HG03457 (cell line): ENCODE results near the gene PPP2R2C.

Experiments
- ATAC-seq: cut with Tn5 transposase; IDR thresholded peaks from one replicate; pipeline ENCODE4 v1.9.1; 2021; ENCODE audit warnings: moderate number of reproducible peaks; ENCODE audit not compliant: unreplicated experiment

The PPP2R2C gene

GRCh38 chr4:6332669-6333050 lies 139.8 kb downstream of the PPP2R2C start:
- ATAC-seq = no peak

- ATAC-seq = no peak
These were observed 140.3 kb downstream of the PPP2R2C start for GRCh38 chr4:6332042-6332668.

DNA sequence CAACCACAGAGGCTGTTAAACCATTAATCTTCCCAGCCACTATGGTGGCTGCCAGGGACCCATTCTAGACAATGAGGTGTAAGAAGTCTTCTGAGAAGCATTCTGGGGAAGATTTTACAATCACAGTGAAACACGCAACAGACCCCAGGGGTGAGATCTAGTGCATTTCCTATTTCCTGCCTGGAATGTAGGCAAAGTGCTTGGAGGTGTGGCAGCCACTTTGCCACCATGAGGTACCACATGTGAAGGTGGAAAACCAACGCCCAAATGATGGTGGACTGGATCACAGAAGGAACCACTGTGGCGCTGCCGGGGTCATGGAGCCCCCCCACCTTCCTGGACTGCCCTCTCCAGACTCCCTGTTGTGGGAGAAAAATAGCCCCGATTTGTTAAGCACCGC lies 140.9 kb downstream of the PPP2R2C start:
- no peak for ATAC-seq

- no peak for ATAC-seq
These were observed 141.4 kb downstream of the PPP2R2C start for GRCh38 chr4:6331018-6331417.

GRCh38 chr4:6330384-6330767 lies 142.0 kb downstream of the PPP2R2C start:
- ATAC-seq = no peak

DNA sequence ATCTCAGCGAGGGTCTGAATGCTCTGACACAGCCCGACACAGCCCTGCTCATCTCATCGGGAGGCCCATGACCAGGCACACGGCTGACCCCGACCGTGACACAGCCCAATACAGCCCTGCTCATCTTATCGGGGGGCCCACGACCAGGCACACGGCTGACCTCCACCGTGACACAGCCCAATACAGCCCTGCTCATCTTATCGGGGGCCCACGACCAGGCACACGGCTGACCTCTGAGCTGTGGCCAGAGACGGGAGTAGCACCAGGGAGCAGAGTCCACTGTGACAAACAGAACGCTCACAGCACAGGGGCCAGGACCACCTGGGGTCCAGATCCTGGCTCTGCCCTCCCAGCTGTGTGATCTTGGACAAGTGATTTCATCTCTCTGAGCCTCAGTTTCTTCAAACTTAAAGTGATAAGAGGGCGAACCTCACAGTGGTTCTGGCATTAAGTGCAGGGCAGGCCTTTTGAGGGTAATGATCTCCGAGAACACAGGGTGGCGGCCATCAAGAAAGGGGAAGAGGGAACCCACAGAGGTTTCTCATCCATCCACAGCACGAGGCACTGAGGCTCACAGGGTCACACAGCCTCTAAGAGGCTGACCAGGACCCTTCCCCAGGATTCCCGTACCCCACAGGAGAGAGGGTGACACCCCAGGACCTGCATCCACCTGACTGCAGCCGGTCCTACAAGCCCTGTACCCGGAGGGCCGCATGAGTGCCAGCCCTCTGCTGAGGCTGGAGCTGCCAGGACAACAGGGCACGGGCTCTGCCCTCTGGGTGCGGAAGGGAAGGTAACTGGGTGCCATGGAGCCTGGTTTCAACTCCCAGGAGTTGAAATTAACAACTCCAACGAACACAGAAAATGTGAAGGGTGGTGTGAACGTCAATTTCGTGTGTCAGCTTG lies 142.7 kb downstream of the PPP2R2C start:
- no peak for ATAC-seq

GRCh38 chr4:6328526-6328925 lies 143.9 kb downstream of the PPP2R2C start:
- no peak for ATAC-seq

DNA sequence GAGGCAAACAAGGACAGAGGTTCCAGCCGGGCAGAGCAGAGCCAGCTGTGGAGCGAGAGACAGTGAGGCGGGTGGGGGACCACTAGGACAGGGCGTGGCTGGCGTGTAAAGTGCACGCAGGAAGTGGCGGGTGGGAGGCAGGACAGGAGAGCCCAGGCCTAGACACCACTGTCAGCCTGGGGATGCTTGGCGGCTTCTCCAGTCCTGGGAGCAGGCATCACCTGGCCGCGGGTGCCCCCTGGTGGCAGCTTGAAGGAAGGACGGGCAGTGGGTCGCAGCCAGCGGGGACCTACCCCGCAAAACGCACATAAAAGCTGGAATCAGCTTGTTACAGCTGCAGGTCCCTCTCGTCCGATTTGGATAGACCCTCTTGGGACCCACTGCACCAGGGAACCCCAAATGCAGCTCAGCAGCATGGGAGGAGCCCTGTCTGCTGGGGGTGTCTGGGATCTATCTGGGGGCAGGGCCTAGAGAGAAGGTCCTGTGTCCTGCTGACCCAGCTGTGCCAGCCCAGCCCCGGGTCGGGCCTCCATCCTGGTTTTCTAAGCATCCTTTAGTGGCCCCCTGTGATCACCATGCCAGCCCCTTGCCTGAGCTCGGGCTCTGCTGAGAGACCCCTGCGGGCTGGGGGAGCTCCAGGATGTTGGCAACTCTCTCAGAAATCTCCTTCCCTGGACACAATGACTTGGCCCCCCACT lies 145.0 kb downstream of the PPP2R2C start:
- ATAC-seq = no peak

GRCh38 chr4:6326312-6327060 lies 145.9 kb downstream of the PPP2R2C start:
- ATAC-seq = no peak

- ATAC-seq = no peak
These were observed 146.6 kb downstream of the PPP2R2C start for GRCh38 chr4:6325788-6326290.

DNA sequence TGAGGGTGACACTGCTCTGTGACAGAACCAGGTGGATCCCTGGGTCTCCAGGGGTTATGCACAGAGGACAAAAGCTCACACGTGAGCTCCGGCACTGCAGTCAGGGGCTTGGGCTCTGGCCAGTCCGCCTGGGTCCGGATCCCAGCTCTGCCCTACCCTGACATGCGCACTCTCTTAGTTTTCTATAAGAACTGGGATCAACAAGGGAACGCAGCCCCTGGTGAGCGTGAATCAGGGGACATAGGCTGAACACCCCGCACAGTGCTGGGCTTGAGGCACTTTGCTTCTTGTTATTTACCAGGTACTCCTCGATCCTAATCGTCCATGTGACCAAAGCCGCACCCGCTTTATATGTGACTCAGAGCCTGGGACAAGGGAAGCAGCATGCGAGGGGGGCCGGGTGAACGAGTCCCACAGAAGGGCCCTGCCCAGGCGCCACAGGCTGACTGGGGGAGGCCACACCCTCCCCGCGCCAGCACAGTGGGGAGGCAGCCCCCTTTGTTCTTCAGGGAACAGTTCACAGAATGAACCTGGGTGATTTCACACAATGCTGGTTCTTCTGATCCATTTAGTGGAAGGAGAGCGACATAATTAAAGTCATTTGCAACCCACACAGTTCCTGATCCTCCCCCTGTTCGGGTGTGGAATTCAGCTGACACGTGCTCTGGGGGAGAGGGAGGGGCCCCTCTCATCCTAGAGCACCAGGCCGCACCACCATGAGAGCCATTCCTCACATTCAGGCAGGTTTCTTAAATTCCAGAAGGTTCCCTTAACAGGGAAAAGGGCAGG lies 147.2 kb downstream of the PPP2R2C start:
- no peak for ATAC-seq

- no peak for ATAC-seq
These were observed 147.9 kb downstream of the PPP2R2C start for GRCh38 chr4:6324461-6324998.

DNA sequence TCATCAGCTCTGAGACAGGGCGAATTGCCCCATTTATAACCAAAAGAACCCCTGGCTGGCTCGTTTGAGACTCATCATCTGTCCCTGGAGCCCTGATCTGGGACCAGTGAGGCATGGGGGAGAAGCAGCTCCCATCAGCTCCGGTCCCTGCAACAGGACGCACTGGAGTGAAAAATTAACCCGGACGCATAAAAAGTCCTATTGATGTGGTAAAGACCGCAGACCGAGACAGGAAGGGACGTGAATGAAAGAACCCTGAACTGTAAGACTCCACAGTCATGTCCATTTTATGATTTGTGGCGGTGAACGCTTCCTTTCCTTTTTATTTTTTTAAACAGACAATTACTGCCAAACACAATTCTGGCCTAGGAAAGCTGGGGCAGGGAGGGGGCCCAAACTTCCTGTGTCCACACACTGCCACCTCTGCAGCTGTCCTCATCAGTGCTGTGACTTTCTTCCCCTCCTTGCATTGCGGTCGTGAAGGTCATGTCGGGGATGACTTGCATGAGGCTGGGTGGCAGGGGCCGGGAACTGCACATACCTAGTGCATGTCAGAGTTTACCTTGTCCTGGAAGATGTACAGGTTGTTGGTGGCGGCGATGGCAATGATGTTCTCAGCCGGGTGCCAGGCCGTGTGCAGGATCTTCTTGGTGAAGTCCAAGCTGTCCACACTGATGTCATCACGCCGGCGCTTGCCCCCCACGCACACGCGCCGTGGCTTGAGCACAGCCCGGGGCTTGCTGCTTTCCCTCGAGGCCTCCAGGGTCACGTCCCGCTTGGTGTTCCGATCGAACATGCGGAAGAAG lies 149.4 kb downstream of the PPP2R2C start:
- no peak for ATAC-seq

DNA sequence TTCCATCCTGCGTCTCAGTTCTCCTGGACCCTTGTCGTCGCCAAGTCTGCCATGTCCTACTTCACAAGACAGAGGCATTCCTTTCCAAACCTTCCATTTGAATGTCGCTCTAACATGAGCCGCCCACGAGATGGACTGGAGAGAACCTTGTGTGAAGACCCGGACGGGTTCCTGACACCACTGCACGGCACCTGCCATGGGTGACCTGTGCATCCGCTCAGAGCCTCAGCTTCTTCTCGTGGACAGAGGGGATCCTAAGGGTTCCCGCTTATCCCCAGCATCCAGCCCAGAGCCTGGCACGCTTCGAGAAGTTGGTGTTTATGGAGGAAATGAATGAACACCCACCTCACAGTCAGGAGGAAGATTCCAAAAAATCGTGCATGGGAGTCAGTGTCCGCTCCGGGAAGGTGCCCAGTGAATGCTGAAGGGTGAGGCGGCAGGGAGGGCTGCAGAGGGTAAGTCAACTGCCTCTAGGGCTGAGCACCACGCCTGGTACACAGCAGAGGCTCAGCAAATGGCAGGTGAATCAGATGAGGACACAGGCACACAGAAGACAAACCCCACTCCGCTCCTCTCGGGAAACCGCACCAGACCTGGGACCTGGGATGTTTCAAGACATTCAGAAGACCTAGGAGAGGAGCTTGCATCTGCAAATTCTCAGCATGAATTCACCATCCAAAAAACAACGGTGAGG lies 150.2 kb downstream of the PPP2R2C start:
- ATAC-seq = no peak

GRCh38 chr4:6321361-6321760 lies 151.1 kb downstream of the PPP2R2C start:
- ATAC-seq = no peak

DNA sequence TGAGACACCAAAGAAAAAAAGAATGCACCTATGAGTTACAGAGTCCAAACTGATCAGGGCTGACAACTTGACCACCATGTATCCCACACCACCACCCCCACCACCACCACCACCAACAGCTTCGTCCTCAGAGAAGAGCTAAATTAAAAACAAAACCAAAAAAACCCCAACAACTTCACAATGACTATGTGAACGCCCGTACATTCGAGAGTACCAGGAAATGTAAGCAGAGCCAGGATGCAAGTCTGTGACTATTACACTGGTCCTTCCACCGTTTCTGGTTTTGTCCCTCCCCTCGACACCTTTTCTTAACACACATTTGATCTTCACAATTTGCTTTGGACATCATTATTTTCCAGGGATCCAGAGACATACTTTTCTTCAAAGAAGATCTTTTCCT lies 151.8 kb downstream of the PPP2R2C start:
- no peak for ATAC-seq

DNA sequence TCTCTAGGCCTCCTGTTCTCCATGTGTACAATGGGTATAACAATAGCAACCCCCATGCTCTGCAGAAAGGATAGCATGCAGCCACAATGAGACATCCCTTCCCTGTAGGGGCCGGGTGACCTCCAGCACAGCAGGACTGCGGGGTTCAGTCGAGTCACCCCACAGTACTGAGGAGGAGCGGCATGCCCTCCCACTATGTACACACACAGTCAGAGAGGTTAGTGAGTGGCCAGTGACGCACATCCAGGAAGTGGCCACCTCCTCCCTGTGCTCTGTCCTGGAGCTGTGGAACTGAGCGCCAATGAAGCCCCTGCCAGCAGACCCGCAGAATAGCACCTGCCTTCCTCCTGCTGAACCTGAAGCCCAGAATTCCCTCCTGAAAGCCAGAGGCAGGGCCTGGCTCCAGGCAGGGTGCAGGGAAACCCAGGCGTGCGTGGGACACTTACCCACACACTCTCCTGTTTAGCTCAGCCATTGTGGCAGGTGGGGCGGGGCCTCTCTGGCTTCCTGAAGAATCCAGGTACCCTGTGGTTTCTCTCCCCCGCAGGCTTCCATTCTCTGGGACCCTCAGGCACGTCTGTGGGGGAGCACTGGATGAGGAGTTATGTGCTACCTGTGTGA lies 152.8 kb downstream of the PPP2R2C start:
- ATAC-seq = no peak

DNA sequence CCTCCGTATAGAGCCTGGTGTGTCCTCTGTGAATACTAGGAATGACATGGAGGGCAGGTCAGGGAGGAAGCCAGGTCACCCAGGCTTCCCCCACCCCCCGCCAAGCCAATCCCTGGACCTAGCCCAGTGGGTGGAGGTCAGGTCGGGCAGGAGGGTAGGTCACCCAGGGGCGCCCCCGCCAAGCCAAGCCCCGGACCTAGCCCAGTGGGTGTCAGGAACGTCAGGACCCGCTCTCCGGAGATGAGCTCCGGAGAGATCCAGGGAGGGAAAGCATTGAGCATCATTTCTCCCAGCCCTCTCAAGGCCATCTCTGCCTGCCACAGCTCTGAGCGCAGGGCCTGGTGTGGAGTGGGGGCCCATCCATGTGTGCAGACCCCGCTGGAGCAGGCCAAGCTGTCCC lies 154.2 kb downstream of the PPP2R2C start:
- no peak for ATAC-seq
